Measurements from ENCODE around the gene NANS. TPM values are rescaled to one million over a fixed set of nuclear protein-coding genes. Genes with fewer than 3 reads are reported as not detected.
A peak's percentile ranks its signal among the peaks of the same experiment; 100 is the strongest.

NANS gene
- total and polyA plus RNA-seq, 4 experiments from 2014 or later: 22.1 to 55.3 (median 28.9) TPM

- no peak overlapping the region for H3K27ac Mint-ChIP-seq
Observed at GRCh38 chr9:98037357-98037756, 19.2 kb upstream of the NANS start.

GRCh38 chr9:98038958-98039357 lies 17.6 kb upstream of the NANS start:
- Histone ChIP-seq H3K4me3 (ENCODE audit: low read length in 2 of 2) (no peak overlapping the region), H3K36me3 (ENCODE audit: insufficient read depth, low read length) (no peaks in the 10 kb centered on the region), H3K9me3 (ENCODE audit: control insufficient read depth in 1 of 2, low read length in 2 of 2) (no peaks in the 10 kb centered on the region), H3K27ac (ENCODE audit: low read depth, low read length) (no peak overlapping the region), H3K27me3 (ENCODE audit: insufficient read depth, low read length) (no peaks in the 10 kb centered on the region), H3K4me1 (ENCODE audit: insufficient read depth, low read length) (peaks cover 6% of the 10 kb centered on the region)
- no peak for DNase-seq
- Mint-ChIP-seq H3K27ac (peak overlapping the region in 2 of 7 donors; percentile 47 to 83), H3K27me3 (peaks cover 4 to 10% of the 10 kb centered on the region in 2 donors), H3K9me3 (no peaks in the 10 kb centered on the region), H3K4me1 (peaks cover 6 to 9% (median 6%) of the 10 kb centered on the region in 4 donors), H3K4me3 (no peak overlapping the region), H3K36me3 (no peaks in the 10 kb centered on the region)
- intact Hi-C loops (cut with micrococcal nuclease): no loop called here
- ChIA-PET CTCF (ENCODE audit: partially characterized antibody) (interaction anchor here (1.5 to 4.3 kb wide), 3 partner anchors 34 to 116 kb away, joined by 3 to 29 read pairs (median 6); partner anchors contain the start of gene TRMO), POLR2A (ENCODE audit: partially characterized antibody) (no interaction called here)

More at GRCh38 chr9:98037357-98037756, 19.2 kb upstream of the NANS start:
- Mint-ChIP-seq H3K36me3 (no peaks in the 10 kb centered on the region), H3K27me3 (peaks cover 4 to 10% of the 10 kb centered on the region in 2 donors), H3K4me1 (peaks cover 6 to 9% (median 6%) of the 10 kb centered on the region in 4 donors), H3K9me3 (no peaks in the 10 kb centered on the region), H3K4me3 (no peak overlapping the region)
- ChIA-PET CTCF (ENCODE audit: partially characterized antibody) (interaction anchor here (0.6 to 4.3 kb wide), 10 partner anchors 10 to 219 kb away, joined by 3 to 29 read pairs (median 3); partner anchors contain the start of gene TRMO), POLR2A (ENCODE audit: partially characterized antibody) (interaction anchor here (0.6 to 1.0 kb wide), 3 partner anchors 19 to 406 kb away, joined by 3 to 4 read pairs (median 3); partner anchors contain the start of genes NANS and TRMO)
- no peak overlapping the region for H3K27ac ChIP-seq (ENCODE audit: low read depth, low read length)
- H3K9me3 ChIP-seq (ENCODE audit: control insufficient read depth in 1 of 2, low read length in 2 of 2): no peaks in the 10 kb centered on the region
- no peaks in the 10 kb centered on the region for H3K36me3 ChIP-seq (ENCODE audit: insufficient read depth, low read length)
- H3K4me1 ChIP-seq (ENCODE audit: insufficient read depth, low read length): peaks cover 6% of the 10 kb centered on the region
- H3K4me3 ChIP-seq (ENCODE audit: low read length in 2 of 2): no peak overlapping the region
- intact Hi-C loops (cut with micrococcal nuclease): no loop called here
- no peak for DNase-seq
- H3K27me3 ChIP-seq (ENCODE audit: insufficient read depth, low read length): no peaks in the 10 kb centered on the region

- Mint-ChIP-seq H3K9me3 (no peaks in the 10 kb centered on the region), H3K27me3 (peaks cover 4 to 10% of the 10 kb centered on the region in 2 donors), H3K36me3 (no peaks in the 10 kb centered on the region), H3K27ac (no peak overlapping the region), H3K4me3 (no peak overlapping the region), H3K4me1 (peaks cover 3 to 5% (median 4%) of the 10 kb centered on the region in 4 donors)
- Histone ChIP-seq H3K9me3 (ENCODE audit: control insufficient read depth in 1 of 2, low read length in 2 of 2) (no peaks in the 10 kb centered on the region), H3K4me1 (ENCODE audit: insufficient read depth, low read length) (peaks cover 5% of the 10 kb centered on the region), H3K36me3 (ENCODE audit: insufficient read depth, low read length) (no peaks in the 10 kb centered on the region), H3K27me3 (ENCODE audit: insufficient read depth, low read length) (no peaks in the 10 kb centered on the region), H3K4me3 (ENCODE audit: low read length in 2 of 2) (no peak overlapping the region), H3K27ac (ENCODE audit: low read depth, low read length) (no peak overlapping the region)
- ChIA-PET CTCF (ENCODE audit: partially characterized antibody) (interaction anchor here (1.5 to 4.3 kb wide), 3 partner anchors 34 to 116 kb away, joined by 3 to 29 read pairs (median 6); partner anchors contain the start of gene TRMO), POLR2A (ENCODE audit: partially characterized antibody) (interaction anchor here (0.9 kb wide), 1 partner anchor 217 kb away, joined by 5 read pairs; no protein-coding TSS in a partner anchor)
- intact Hi-C loops (cut with micrococcal nuclease): no loop called here
- no peak for DNase-seq
Observed at GRCh38 chr9:98039607-98040017, 16.9 kb upstream of the NANS start.

- no peak overlapping the region for H3K4me3 Mint-ChIP-seq
- Histone ChIP-seq H3K9me3 (ENCODE audit: control insufficient read depth in 1 of 2, low read length in 2 of 2) (no peaks in the 10 kb centered on the region), H3K27me3 (ENCODE audit: insufficient read depth, low read length) (no peaks in the 10 kb centered on the region), H3K4me1 (ENCODE audit: insufficient read depth, low read length) (peaks cover 6% of the 10 kb centered on the region), H3K27ac (ENCODE audit: low read depth, low read length) (no peak overlapping the region), H3K4me3 (ENCODE audit: low read length in 2 of 2) (no peak overlapping the region), H3K36me3 (ENCODE audit: insufficient read depth, low read length) (no peaks in the 10 kb centered on the region)
- H3K4me1 Mint-ChIP-seq: peaks cover 3 to 5% (median 4%) of the 10 kb centered on the region in 4 donors
- CTCF ChIA-PET (ENCODE audit: partially characterized antibody): interaction anchor here (0.6 to 4.3 kb wide), 4 partner anchors 18 to 117 kb away, joined by 3 to 29 read pairs (median 6); partner anchors contain the start of gene TRMO
- intact Hi-C loops (cut with micrococcal nuclease): no loop called here
- peaks cover 0 to 3% (median 0%) of the 10 kb centered on the region in 8 donors for H3K9me3 Mint-ChIP-seq
- H3K36me3 Mint-ChIP-seq: no peaks in the 10 kb centered on the region
- H3K27me3 Mint-ChIP-seq: peaks cover 4 to 7% of the 10 kb centered on the region in 2 donors
- no peak overlapping the region for H3K27ac Mint-ChIP-seq
- POLR2A ChIA-PET (ENCODE audit: partially characterized antibody): interaction anchor here (0.9 to 1.2 kb wide), 2 partner anchors 118 to 217 kb away, joined by 3 to 5 read pairs; partner anchors contain the start of gene TRMO
- no peak for DNase-seq
Observed at GRCh38 chr9:98040212-98040611, 16.3 kb upstream of the NANS start.

GRCh38 chr9:98043915-98044314 lies 12.6 kb upstream of the NANS start:
- POLR2A ChIA-PET (ENCODE audit: partially characterized antibody): no interaction called here
- Mint-ChIP-seq H3K27me3 (peaks cover 4 to 7% of the 10 kb centered on the region in 2 donors), H3K36me3 (no peaks in the 10 kb centered on the region), H3K4me3 (no peak overlapping the region), H3K4me1 (peaks cover 9 to 25% (median 12%) of the 10 kb centered on the region in 4 donors), H3K9me3 (peaks cover 0 to 5% (median 0%) of the 10 kb centered on the region in 8 donors), H3K27ac (no peak overlapping the region)
- no peaks in the 10 kb centered on the region for H3K9me3 ChIP-seq (ENCODE audit: control insufficient read depth in 1 of 2, low read length in 2 of 2)
- no peak overlapping the region for H3K27ac ChIP-seq (ENCODE audit: low read depth, low read length)
- DNase-seq: no peak
- H3K4me3 ChIP-seq (ENCODE audit: low read length in 2 of 2): no peak overlapping the region
- no peaks in the 10 kb centered on the region for H3K36me3 ChIP-seq (ENCODE audit: insufficient read depth, low read length)
- no peaks in the 10 kb centered on the region for H3K27me3 ChIP-seq (ENCODE audit: insufficient read depth, low read length)
- CTCF ChIA-PET (ENCODE audit: partially characterized antibody): interaction anchor here (0.9 to 2.8 kb wide), 7 partner anchors 9 to 220 kb away, joined by 3 to 21 read pairs (median 5); partner anchors contain the start of gene TRMO
- peaks cover 22% of the 10 kb centered on the region for H3K4me1 ChIP-seq (ENCODE audit: insufficient read depth, low read length)
- intact Hi-C loops (cut with micrococcal nuclease): no loop called here

GRCh38 chr9:98045234-98046179 lies 11.0 kb upstream of the NANS start:
- POLR2A ChIA-PET (ENCODE audit: partially characterized antibody): interaction anchor here (0.8 to 2.1 kb wide), 11 partner anchors 11 to 348 kb away, joined by 3 to 19 read pairs (median 4); partner anchors contain the start of genes NANS, TBC1D2, TRIM14 and TRMO
- Histone ChIP-seq H3K36me3 (ENCODE audit: insufficient read depth, low read length) (no peaks in the 10 kb centered on the region), H3K9me3 (ENCODE audit: control insufficient read depth in 1 of 2, low read length in 2 of 2) (no peaks in the 10 kb centered on the region), H3K27me3 (ENCODE audit: insufficient read depth, low read length) (no peaks in the 10 kb centered on the region), H3K27ac (ENCODE audit: low read depth, low read length) (peak overlapping the region; percentile 9), H3K4me3 (ENCODE audit: low read length in 2 of 2) (peak overlapping the region; percentile 9 to 15), H3K4me1 (ENCODE audit: insufficient read depth, low read length) (peaks cover 22% of the 10 kb centered on the region)
- Mint-ChIP-seq H3K36me3 (no peaks in the 10 kb centered on the region), H3K4me3 (peak overlapping the region; percentile 65 to 88 (median 80)), H3K4me1 (peaks cover 11 to 31% (median 15%) of the 10 kb centered on the region in 4 donors), H3K27me3 (no peaks in the 10 kb centered on the region), H3K9me3 (peaks cover 0 to 5% (median 0%) of the 10 kb centered on the region in 8 donors), H3K27ac (peak overlapping the region; percentile 29 to 97 (median 89))
- CTCF ChIA-PET (ENCODE audit: partially characterized antibody): interaction anchor here (0.6 to 2.8 kb wide), 16 partner anchors 8 to 218 kb away, joined by 3 to 21 read pairs (median 4); partner anchors contain the start of genes NANS, TBC1D2 and TRMO
- intact Hi-C loops (cut with micrococcal nuclease): loop anchor here (1.0 kb wide), 1 partner anchor 11 kb away; the partner anchor contains the start of gene NANS
- DNase-seq: peak; percentile 60 to 80 (median 71)

Data from CD4-positive, alpha-beta memory T cell (primary cell).